Brain pericyte (primary cell): ENCODE results near the gene SMARCA2.

ENCODE experiments used
- DNase-seq: peaks from one replicate; pipeline ENCODE4 v3.0.0-alpha.2; 2012; ENCODE audit warnings: low read depth, low spot score

Gene SMARCA2

DNA sequence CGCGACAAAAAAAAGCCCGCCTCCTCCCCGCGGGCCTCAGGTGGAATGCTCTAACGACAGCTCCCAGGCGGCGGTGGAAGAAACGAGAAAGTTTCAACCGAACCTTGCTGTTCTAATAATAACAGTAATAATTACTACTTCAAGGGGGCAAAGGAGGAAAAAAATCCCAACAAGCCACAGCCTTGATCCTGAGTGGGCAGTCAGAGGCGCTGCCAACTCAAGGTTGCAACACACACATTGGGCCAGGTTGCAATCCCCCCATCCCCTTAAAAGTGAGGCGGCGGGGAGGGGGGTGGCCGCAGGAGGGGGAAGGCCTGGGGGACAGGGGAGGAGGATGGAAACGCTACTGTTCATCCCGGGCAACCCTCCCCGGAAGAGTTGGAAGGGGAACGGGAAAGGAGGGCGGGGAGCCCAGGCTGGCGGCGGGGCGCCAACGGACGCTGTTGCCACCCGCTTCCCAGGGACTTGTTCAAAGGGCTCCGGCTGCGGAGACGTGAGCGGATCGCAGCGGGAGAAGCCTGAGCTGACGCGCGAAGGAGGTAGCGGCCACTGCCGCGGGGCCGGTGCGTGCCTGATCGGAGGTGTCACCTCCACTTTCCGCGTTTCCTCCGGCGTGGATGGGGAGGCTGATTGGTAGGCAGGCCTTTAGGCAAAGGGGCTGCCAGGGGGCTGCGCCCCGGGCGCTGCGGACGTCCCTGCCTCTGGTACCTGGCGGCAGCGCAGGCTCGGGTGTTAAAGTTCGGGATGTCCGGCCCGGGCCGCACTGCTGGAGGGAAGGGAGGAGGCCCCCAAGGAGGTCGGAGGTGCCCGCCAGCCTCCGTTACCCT lies 647 bp downstream of the SMARCA2 start:
- no peak for DNase-seq

DNA sequence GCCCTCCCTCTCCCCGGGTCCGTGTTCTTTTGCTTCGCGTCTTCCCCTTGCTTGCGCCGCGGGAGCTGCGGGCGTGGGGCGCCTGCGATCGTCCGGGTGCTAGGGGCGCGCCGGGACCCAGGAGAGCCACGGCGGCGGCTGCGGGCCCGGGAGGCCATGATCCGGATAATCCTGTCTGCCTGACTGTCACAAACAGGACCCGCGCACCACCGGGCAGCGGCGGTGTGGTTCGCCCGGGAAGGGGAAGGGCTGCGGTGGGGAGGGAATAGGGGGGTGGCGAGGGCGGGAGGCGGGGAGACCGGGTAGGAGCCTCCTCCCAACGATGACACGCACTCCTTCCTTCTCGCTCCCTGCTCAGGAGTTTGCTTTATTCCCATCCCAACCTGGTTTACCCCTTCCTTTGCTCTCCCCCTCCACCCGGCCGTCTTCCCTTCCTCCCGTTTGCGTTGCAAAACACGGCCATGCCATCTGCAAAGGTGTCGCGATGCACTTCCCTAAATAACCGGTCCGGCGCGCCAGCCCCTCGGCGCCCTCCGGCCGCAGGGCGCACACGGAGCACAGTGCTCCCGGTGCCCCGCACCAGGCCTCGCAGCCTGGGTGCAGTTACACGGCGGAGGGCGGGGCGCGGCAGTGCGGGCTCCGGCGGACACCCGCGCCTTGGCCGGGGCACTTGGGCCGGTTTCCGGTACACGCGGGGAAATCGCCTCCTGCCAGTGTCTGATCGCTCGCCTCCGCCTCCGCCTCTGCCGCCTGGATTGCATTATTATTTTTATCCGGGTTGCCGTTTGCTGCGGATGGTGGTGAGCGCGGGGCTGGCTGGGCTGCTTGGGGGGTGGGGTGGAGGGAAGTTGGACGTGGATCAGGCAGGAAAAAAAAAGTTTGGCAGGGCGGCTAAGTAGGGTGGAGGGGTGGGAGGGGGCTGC lies 1.5 kb downstream of the SMARCA2 start:
- DNase-seq: no peak

DNA sequence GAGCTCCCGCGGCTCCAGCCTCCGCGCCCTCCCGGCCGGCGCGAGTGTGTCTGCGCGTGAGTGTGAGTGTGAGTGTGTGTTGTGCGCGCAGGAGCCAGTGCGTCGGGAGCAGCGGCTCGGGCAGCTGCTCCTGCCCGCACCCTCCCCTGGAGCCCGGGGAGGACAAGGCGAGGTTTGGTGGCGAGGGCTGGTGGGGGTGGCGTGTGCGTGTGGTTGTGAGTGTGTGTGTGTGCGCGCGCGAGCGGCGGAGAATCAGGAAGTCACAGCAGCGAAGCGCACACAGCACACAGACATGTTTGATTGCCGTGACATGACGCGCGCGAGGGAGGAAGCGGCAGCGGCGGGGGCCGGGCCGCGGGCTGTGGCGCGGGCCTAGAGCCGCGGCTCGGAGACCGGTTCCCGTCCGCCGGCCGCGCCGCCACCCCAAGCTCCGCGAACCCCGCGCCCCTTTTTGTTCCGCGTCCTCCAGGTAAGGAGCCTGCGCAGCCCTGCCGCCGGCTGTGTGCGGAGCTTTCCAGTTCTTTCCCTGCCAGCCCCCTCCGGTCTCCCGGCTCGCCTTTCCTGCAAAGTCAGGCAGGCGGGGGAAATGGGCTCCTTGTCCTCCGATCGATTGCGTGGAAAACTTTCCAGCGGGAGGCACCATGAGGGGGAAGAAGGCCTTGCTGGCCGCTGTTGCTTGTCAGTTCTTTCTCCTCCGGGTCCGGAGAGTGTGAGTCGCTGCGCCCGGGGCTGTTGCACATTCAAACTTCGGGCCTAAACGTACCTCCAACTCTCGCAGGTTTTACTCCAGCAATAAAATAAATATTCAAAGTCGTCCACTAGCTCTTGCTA lies 2.4 kb downstream of the SMARCA2 start:
- no peak for DNase-seq

DNA sequence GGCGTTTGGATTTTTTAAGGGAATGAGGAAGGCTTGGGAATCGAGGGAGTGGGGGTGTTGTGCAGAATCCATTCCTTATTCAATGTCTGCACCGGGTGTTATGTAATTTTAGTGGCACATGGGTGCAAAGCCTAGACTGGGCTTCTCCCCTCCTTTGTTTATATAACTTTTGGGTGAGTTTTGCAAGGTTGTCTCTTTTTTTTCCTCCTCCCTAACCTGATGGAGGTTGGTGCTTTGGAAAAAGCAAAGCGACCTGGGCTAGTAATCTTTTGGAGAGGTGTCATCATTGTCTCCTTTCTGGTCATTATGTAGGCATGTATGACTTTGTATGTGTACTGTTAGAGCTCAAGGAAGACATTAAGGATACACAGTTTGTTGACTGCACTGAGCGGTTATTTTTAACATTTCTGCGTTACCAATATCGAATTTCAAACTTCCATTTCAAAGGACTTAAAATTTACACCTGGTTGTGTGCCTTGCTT lies 3.1 kb downstream of the SMARCA2 start:
- no peak for DNase-seq

DNA sequence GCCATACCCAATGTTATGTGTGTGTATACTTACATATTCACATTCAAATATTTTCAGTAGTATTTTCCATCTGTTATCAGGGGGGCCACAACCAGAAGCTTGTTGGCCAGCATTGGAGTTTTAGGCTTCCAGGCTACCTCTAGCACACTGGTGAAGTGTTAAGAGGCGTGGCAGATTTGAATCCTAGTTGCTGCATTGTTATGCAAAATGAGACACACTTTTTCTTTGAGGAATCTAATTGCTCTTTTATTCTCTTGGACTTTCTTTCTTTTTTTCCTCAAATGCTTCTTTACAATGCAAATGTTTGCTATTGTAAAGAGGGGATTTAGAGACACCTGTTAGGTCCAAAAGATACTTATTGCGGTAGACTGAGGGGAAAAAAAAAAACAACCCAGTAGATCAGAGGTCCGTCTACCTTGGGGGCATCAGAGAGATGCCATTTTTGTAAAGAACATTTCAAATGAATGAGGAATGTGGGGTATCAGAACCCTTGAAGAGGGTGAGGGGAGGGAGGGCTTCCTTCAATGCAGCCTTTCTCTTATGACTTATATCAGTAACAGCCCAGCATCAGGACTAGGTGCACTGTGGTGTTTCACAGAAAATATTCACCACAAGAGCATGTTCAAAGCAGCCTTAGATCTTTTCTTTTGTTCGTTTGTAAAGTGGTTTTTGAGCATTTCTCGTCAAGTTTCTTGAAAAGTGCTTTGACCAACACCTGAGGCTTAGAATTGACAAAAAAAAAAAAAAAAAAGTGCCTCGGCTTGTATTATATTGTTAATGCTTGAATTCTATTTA lies 3.8 kb downstream of the SMARCA2 start:
- no peak for DNase-seq

DNA sequence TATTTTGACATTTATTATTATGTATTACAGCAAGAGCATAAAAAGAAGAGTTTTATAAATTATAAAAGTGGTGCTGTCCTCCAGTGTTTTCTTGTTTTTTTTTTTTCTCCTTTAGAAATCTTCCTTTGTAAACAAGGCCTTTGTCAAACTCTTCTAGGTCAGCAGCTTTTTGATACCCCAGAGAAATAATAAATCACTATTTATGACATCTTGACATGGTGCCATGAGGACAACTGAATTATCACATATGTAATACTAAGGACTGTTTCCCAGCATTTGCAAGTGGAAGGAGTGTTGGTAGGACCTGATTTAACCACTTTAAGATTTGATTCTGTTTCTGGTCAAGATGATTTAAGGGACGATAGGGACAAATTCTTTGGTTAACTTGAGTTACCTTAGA lies 4.6 kb downstream of the SMARCA2 start:
- DNase-seq: no peak

DNA sequence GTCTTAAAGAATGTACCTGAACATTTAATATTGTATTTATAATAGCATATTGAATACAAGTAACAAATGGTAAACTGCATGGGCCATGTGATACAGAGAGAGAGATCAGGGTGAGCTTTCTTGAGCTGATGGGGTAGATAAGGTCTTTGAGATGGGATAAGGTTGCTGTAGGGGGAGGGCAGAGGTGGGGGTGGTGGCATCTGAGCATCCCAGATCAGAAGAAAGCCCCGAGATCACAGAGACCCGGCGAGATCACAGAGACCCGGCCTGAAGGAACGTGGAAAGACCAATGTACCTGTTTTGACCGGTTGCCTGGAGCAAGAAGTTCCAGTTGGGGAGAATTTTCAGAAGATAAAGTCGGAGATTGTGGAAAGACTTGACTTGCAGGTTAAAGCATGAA lies 6.6 kb downstream of the SMARCA2 start:
- no peak for DNase-seq

DNA sequence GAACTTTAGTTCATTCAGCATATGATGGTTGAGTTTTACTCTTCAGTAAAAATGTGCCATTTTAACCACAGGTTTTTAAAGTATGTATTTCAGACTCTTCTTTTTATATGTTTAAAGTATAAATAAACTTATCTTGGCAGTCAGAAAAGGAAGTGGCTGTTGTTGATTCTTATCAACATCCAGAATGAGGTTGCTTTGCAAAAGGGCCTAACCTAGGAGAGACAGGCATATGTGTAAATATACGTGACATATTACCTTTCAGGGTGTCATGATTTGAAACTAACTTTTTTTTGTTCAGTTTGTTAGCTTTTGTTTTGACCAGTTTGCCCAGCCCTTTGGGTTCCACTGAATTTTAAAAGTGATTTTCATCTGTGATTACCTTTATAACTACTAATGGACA lies 7.4 kb downstream of the SMARCA2 start:
- no peak for DNase-seq

DNA sequence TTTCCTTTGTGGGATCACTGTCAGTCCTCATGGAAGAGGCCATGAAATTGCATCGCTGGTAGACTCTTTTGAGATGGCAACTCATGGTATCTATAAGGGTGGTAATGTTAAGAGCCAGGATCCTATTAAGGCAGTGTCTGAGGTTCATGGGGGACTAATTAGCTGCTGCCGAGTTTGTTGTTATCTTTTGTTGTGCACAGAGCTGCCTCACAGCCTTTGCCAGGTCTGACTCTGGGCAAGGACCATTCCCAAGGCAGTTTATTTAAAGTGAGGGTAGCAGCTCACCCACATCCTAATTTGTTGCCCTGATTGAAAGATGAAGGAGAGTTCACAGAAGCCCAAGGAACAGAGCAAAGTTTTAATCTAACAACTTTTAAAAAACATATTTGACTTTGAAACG lies 7.9 kb downstream of the SMARCA2 start:
- DNase-seq: no peak

DNA sequence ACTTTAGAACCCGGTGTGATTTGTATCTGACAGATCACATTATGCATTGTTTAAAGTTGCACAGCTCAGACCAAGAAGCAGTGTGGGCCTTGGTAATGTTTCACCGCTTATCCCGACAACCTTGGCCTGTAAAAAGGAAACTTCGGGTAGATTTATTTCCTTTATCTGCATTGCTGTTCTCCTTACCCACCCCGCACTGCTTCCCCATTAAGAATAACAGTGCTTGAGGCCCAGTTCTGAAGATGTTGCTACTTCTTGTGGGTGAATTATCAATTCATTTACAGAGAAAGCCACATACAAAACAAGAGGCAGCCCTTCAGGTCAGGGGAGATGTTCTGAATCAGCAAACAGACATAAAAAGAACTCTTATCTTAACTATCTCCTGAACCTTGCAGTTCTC lies 8.4 kb downstream of the SMARCA2 start:
- DNase-seq: no peak

DNA sequence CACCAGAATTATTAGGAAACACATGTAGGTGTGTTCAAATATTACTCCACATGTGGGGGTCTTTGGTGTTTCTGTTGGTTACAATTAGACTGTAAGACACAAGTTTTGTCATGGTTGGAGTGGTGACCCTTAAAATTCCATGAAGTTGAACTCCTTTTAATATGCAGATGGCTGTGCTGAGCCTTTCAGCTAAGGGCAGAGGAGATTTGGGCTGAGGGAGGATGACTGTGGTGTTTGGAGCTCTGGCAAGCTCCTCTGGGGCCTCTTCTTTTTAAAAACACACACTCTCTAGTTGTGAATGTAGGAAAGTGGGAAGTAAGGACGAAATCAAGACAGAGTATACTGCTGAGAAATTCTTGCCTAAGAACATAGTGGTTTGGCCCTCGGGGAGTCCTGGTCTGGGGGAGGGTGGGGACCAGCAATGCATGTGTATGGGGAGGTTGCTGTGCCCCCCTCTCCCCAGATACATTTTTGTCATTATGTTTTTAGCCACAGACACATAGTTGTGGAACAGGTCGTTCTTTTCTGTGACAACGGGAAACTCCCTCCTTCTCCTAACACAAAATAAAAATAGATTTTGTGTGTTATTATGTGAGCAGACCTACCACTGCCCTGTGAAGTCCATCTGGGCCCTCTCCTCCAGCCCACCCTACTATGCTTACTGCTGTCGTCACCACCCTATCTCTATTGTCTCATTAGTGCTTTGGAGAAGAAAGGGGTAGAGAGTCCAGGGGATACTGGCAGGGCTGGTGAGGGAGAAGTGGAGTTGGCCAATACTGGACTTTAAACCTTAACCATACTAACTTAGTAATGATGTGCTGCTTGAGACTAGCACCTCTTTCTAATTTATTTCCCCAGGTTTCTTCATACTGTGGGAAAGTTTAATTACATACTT lies 10.0 kb downstream of the SMARCA2 start:
- no peak for DNase-seq

DNA sequence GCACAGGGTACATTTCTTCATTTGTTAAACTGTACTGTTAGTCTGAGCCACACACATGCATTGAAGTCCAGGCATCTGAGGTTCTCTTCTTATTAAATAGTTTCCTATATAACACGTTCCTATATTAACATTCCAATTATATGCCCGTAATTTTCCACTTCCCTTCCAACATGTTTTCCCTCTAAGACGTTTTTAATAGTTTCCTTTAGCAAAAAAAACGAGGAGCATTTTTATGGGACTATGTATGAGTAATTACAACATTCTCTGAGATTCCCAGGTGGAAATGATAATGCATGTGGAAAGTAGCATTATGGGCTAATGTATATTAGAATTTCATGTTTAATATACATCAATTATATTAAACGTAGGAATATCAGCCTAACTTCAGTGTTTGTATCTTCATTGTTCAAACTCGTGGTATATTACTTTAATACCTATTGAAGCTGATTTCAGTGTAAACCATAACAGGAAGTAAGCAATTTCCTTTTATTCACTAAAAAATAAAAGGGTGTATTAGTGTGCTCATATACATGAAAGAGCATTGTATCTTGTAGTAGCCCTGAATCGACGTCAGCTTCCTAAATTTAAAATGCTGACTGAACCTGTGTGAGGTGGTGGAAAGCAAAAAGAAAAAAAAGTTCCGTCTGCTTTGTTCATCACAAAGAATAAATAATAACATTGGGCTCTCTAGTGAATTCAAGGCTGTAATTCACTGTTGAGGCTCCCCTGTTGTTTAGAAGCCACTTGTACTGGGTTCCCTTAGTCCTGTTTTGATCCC lies 11.3 kb downstream of the SMARCA2 start:
- DNase-seq: no peak

DNA sequence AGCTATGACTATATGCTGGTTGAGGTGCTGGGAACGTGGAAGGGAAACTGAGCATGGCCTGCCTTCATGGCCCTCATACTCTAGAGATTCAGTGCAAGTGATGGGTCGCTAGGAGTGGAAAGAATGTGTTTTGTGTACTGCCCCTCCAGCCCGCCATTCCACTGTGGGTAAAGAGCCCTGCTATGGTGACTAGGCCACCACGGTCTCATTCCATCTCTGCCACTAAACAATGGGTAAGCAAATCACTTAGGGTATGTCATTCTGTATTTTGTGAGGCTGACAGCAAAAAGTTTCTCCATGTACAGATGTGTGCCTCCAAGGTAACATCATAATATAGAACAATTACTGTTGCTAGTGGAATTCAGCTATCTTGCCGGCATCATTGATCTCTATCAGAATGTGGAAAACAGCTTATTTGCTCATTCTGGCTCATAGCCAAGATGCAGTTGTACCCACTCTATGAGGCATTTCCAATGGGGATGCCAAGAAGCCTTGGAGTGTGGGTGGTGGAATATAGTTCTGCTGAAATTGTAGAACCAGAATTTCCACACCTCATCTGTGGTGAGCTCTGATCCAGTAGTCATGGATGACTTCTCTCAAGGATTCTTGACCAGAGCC lies 12.5 kb downstream of the SMARCA2 start:
- DNase-seq: no peak

DNA sequence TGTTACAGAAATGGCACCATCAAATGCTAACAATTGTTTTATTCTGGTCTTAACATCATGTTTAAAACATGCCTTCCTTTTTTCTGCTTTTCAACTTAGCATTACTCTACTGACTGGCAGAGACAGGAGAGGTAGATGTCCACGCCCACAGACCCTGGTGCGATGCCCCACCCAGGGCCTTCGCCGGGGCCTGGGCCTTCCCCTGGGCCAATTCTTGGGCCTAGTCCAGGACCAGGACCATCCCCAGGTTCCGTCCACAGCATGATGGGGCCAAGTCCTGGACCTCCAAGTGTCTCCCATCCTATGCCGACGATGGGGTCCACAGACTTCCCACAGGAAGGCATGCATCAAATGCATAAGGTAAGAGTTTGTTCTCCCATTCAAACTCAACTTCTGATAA lies 13.7 kb downstream of the SMARCA2 start:
- no peak for DNase-seq

DNA sequence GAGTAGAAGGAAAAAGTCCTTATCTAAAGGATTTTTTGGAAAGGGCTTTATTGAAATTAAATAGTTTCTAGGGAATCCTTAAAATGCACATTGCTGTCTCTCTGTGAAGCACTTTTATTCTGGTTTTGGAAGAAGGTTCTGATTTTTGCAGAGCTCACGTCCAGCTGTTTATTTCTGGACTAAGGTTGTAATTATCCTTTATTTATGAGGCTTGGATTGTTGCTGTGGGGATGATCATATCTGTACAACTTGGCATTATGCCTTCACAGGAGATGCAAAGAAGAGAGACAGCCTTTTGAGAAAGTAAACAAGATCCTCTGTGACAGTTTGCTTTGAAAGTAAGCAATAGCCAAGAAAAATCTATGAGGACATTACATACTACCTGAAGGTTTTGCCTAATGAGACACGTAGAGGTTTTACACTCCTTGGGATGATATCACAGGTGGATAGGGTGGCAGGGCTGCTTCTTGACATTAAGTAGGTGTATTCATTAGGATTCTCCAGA lies 14.6 kb downstream of the SMARCA2 start:
- DNase-seq: no peak

DNA sequence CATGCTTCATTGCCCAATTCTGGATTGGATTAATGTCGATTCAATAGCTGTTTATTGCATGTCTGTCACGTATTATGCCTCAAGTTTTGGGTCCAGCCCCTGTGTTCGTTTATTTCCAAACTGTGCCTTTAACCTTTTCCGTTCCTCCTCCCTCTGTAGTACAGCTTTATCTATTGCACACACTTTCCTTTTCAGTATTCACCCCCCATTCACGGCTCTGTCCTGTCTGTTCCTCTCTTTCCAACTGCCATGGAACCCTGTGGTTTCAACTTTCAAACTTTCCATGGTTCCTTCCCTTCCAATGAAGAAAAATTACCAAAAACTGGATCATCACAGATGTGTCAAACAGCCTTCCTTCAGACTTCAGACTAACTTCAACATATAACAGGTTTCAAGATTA lies 17.1 kb downstream of the SMARCA2 start:
- no peak for DNase-seq

DNA sequence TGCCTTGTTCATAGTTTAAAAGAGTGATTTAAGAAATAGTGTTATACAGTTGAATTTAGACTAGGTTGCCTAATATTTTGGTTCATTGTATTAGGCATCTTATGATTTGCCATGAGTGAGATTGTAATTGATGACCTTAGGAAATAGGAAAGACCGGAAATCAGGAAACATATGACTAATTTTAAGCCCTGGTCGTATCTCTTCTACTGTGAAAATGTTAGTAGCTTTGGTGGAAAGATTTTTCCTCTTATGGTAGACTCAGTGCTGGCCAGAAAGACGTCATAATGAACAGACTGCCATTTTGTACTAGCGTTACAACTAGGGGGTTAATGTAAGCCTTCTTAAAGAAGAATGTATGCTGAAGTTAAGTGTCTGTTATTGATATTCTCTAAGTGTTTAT lies 21.7 kb downstream of the SMARCA2 start:
- no peak for DNase-seq
